Tibial nerve (tissue), 4 donors: Measurements from ENCODE around the gene ETFA. TPM values are rescaled to one million over a fixed set of nuclear protein-coding genes. Genes with fewer than 3 reads are reported as not detected.

Experiments used
- DNase-seq, 2 donors: peaks; one replicate each; pipeline ENCODE4 v3.0.0-alpha.2; 2019; ENCODE audit warnings: low spot score in 2 of 2
- H3K27ac ChIP-seq, 4 donors: fragments of 200-600 bp; sonication (generic) in 3 of 4; one replicate each; pipeline ENCODE4 v1.5.1; 2017 to 2019; ENCODE audit warnings: mild to moderate bottlenecking in 1 of 4
- H3K27me3 ChIP-seq, 2 donors: fragments of 200-600 bp; sonication (generic) in 1 of 2; one replicate each; pipeline versions ENCODE4 v1.5.1 to v1.6.0; 2017 to 2019
- H3K36me3 ChIP-seq, 3 donors: fragments of 200-600 bp; sonication (generic); one replicate each; pipeline ENCODE4 v1.5.1; 2018 to 2019
- H3K4me1 ChIP-seq, 4 donors: fragments of 200-600 bp; sonication (generic) in 3 of 4; one replicate each; pipeline ENCODE4 v1.5.1; 2017 to 2019
- H3K4me3 ChIP-seq, 4 donors: fragments of 200-600 bp; sonication (generic) in 3 of 4; one replicate each; pipeline ENCODE4 v1.5.1; 2017 to 2019; ENCODE audit warnings: mild to moderate bottlenecking in 1 of 4, moderate library complexity in 1 of 4
- H3K9me3 ChIP-seq, 4 donors: fragments of 200-600 bp; sonication (generic) in 3 of 4; one replicate each; pipeline ENCODE4 v1.5.1; 2017 to 2019
- EP300 ChIP-seq, 2 donors: sonication (generic); formaldehyde crosslinking; IDR thresholded peaks; one replicate each; pipeline ENCODE4 v1.6.1; 2017; ENCODE audit warnings: antibody characterized with exemption in 2 of 2, mild to moderate bottlenecking in 1 of 2
- POLR2A ChIP-seq, 2 donors: fragments of 450-650 bp; IDR thresholded peaks; one replicate each; pipeline ENCODE4 v1.6.1; 2017; ENCODE audit warnings: antibody characterized with exemption in 2 of 2, mild to moderate bottlenecking in 2 of 2, moderate library complexity in 2 of 2
- WGBS, 2 donors: methylation state at CpG; one replicate each; pipeline ENCODE4 v1.1.5; 2018; 5-methylcytosine and 5-hydroxymethylcytosine counted together
- total RNA-seq, 4 donors: library from RNA; depleted of rRNA; stranded (reverse); fragments of >200 nt; gene quantifications; one replicate each; pipeline ENCODE4 v1.1.0, GENCODE V29; 2016
- TF ChIP-seq, protein P1 (sequence below), 5 experiments: fragments of 200-600 bp in 3 of 5; fragments of 450-650 bp in 2 of 5; sonication (generic) in 3 of 5; IDR thresholded peaks; one replicate each; pipeline ENCODE4 v1.5.1; 2016 to 2019; ENCODE audit warnings: antibody characterized with exemption in 5 of 5, mild to moderate bottlenecking in 3 of 5, moderate library complexity in 2 of 5

ETFA gene
- total RNA-seq, 4 donors from 2014 or later = 59.2 to 96.9 (median 75.5) TPM

DNA sequence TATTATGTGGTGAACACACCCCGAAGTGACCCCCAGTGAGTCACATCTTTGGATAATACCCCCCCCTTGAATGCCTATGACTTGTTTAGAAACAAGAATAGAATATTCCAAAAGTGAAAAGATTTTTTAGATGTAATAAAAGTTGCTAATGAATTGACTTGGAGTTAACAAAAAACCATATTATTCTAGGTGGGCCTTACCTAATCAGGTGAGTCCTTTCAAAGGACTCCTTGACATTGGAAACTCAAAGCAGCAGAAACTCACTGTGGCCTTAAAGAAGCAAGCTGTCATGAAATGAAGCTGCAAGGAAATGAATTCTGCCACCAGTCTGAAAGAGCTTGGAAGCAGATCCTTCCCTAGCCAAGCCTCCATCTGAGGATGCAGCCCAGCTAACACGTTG lies 14.4 kb upstream of the ETFA start:
- H3K27ac ChIP-seq = no peak overlapping the region
- WGBS, 2 donors = 69 to 79% methylated on average over 2 of the region's 2 CpGs
- TF ChIP-seq, protein P1, sequence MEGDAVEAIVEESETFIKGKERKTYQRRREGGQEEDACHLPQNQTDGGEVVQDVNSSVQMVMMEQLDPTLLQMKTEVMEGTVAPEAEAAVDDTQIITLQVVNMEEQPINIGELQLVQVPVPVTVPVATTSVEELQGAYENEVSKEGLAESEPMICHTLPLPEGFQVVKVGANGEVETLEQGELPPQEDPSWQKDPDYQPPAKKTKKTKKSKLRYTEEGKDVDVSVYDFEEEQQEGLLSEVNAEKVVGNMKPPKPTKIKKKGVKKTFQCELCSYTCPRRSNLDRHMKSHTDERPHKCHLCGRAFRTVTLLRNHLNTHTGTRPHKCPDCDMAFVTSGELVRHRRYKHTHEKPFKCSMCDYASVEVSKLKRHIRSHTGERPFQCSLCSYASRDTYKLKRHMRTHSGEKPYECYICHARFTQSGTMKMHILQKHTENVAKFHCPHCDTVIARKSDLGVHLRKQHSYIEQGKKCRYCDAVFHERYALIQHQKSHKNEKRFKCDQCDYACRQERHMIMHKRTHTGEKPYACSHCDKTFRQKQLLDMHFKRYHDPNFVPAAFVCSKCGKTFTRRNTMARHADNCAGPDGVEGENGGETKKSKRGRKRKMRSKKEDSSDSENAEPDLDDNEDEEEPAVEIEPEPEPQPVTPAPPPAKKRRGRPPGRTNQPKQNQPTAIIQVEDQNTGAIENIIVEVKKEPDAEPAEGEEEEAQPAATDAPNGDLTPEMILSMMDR (IDR thresholded peaks at IDR 0.05) = no peak
- TF ChIP-seq EP300 (IDR thresholded peaks at IDR 0.05) = no peak
- no peak for TF ChIP-seq POLR2A (IDR thresholded peaks at IDR 0.05)

DNA sequence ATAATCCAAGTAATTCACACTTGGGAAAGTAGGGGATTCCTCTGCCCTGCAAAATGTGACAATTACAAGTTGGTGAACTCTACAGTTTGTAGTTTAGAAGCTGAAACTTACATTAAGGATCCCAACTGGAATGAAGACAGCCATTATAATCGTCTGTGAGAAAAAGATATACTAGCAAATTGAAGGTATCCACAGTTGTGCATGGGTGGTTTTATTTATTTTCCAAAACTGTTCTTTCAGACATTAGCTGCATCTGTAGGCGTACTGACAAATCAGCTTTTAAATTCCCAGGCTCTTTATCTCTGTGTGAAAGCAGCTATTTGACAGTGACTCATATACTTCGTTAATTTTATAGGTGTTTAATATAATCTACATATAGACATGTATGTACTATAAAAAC lies 12.8 kb upstream of the ETFA start:
- Histone ChIP-seq H3K36me3 (no peaks in the 10 kb centered on the region), H3K27ac (no peak overlapping the region), H3K9me3 (no peaks in the 10 kb centered on the region), H3K27me3 (peaks cover 0 to 87% of the 10 kb centered on the region in 2 donors), H3K4me3 (no peak overlapping the region), H3K4me1 (no peaks in the 10 kb centered on the region)
- no peak for TF ChIP-seq POLR2A (IDR thresholded peaks at IDR 0.05)
- no peak for TF ChIP-seq EP300 (IDR thresholded peaks at IDR 0.05)
- TF ChIP-seq, protein P1 (IDR thresholded peaks at IDR 0.05) = no peak
- no peak for DNase-seq
- 61 to 74% methylated on average over 3 of the region's 3 CpGs for WGBS, 2 donors

More for the DNA sequence above, 14.4 kb upstream of the ETFA start:
- Histone ChIP-seq H3K27me3 (peaks cover 0 to 83% of the 10 kb centered on the region in 2 donors), H3K4me3 (no peak overlapping the region), H3K9me3 (no peaks in the 10 kb centered on the region), H3K36me3 (no peaks in the 10 kb centered on the region), H3K4me1 (no peaks in the 10 kb centered on the region)
- DNase-seq = no peak

DNA sequence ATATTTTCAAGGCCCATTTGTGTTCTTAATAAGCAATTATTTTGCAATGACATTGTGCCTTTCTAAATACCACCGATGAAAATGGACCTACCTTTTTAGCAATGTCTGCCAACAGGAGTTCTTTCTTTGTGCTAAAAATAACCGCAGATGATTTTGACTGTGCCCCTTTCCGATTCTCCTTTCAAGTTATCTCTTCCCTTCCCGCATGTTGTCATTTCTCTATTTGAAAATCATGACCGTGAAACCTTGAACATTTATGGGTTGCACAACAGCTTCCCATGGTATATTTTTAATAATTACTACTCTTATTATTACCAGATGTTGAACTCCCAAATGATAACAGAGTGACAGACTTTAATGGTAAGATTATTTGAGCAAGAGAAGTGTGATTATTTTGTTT lies 10.3 kb upstream of the ETFA start:
- Histone ChIP-seq H3K27ac (no peak overlapping the region), H3K36me3 (no peaks in the 10 kb centered on the region), H3K4me3 (no peak overlapping the region), H3K4me1 (no peaks in the 10 kb centered on the region), H3K9me3 (no peaks in the 10 kb centered on the region), H3K27me3 (peaks cover 0 to 69% of the 10 kb centered on the region in 2 donors)
- 55 to 57% methylated on average over 5 of the region's 5 CpGs for WGBS, 2 donors
- TF ChIP-seq, protein P1 (IDR thresholded peaks at IDR 0.05) = no peak
- TF ChIP-seq EP300 (IDR thresholded peaks at IDR 0.05) = no peak
- no peak for TF ChIP-seq POLR2A (IDR thresholded peaks at IDR 0.05)
- no peak for DNase-seq

DNA sequence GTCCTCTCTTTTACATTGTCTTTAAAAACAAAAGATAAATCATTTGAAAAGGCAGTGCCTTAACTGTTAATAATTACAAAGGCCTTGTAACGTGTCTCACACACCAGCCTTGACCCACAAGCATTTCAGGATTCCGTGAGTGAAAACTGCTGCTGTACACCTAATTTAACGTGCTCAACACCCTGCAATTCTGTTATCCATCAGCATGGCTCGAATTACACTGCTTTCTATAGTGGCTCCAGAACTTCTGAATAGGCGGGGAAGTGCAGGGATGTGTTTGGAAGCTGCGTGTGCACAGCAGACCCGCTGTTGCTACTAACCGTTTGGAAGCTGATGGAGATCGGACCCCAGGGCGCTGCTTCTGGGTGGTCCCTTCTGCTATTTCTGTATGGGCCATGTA lies 9.9 kb upstream of the ETFA start:
- Histone ChIP-seq H3K4me3 (no peak overlapping the region), H3K4me1 (no peaks in the 10 kb centered on the region), H3K27me3 (peaks cover 0 to 65% of the 10 kb centered on the region in 2 donors), H3K9me3 (no peaks in the 10 kb centered on the region), H3K36me3 (no peaks in the 10 kb centered on the region), H3K27ac (no peak overlapping the region)
- DNase-seq = no peak
- 39 to 41% methylated on average over 10 of the region's 10 CpGs for WGBS, 2 donors
- TF ChIP-seq EP300 (IDR thresholded peaks at IDR 0.05) = no peak
- TF ChIP-seq, protein P1 (IDR thresholded peaks at IDR 0.05) = no peak
- TF ChIP-seq POLR2A (IDR thresholded peaks at IDR 0.05) = no peak

DNA sequence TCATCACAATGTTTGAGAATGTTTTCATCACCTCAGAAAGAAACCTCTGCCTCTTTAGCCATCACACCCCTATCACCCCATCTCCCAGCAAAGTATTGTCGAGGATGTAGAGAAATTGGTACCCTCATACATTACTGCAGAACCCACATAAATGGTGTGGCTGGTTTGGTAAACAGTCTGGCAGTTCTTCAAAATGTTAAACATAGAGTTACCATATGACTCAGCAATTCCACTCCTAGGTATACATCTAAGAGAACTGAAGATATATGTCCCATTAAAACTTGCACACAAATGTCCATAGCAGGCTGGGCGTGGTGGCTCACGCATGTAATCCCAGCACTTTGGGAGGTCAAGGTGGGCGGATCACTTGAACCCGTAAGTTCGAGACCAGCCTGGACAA lies 8.7 kb upstream of the ETFA start:
- DNase-seq = no peak
- Histone ChIP-seq H3K4me1 (no peaks in the 10 kb centered on the region), H3K4me3 (no peak overlapping the region), H3K27me3 (peaks cover 0 to 55% of the 10 kb centered on the region in 2 donors), H3K36me3 (no peaks in the 10 kb centered on the region), H3K9me3 (no peaks in the 10 kb centered on the region), H3K27ac (no peak overlapping the region)
- 89 to 91% methylated on average over 6 of the region's 6 CpGs for WGBS, 2 donors
- TF ChIP-seq POLR2A (IDR thresholded peaks at IDR 0.05) (no peak), EP300 (IDR thresholded peaks at IDR 0.05) (no peak)
- TF ChIP-seq, protein P1 (IDR thresholded peaks at IDR 0.05) = no peak
